AG04450 (cell line): ENCODE results near the gene MORN2. TPM values are rescaled to one million over a fixed set of nuclear protein-coding genes. Genes with fewer than 3 reads are reported as not detected.

ENCODE experiments used
- CTCF ChIA-PET: fragments of 300-600, 350-600 bp; formaldehyde crosslinking; extraction: SDS; loops from one replicate; lab custom pipeline; 2022; ENCODE audit warnings: antibody characterized with exemption, inconsistent platforms; lab: Charles Lee
- POLR2A ChIA-PET: fragments of 350-600 bp; formaldehyde crosslinking; extraction: SDS; loops from one replicate; lab custom pipeline; 2021; ENCODE audit warnings: antibody characterized with exemption, inconsistent platforms; lab: Yijun Ruan, JAX
- DNase-seq: peaks from one replicate; pipeline ENCODE4 v3.0.0-alpha.2; 2011; ENCODE audit warnings: low read depth, low spot score
- H3K27ac ChIP-seq: one replicate; pipeline ENCODE4 v1.5.1; 2012; ENCODE audit warnings: low read depth, low read length, control low read depth
- H3K27me3 ChIP-seq: one replicate; pipeline ENCODE4 v1.6.0; 2012; ENCODE audit warnings: low read length; ENCODE audit not compliant: control insufficient read depth, insufficient read depth
- H3K4me3 ChIP-seq: 2 replicates; pipeline ENCODE4 v1.5.1; 2011; ENCODE audit warnings: mild to moderate bottlenecking, low read depth, low read length, control low read depth
- H3K9me3 ChIP-seq: 2 replicates; pipeline ENCODE4 v1.5.1; 2012; ENCODE audit warnings: low read length; ENCODE audit not compliant: control insufficient read depth, insufficient read depth
- CTCF ChIP-seq: IDR thresholded peaks from 2 replicates; pipeline ENCODE4 v1.5.1; 2011; ENCODE audit warnings: low read depth, low read length, control low read depth, inconsistent platforms
- polyA plus RNA-seq: library from polyadenylated mRNA; depleted of rRNA; stranded (reverse); fragments of >200 nt; gene quantifications from 2 replicates; pipeline ENCODE4 v1.2.3, GENCODE V29; 2011

The MORN2 gene
- polyA plus RNA-seq, 1 experiment, result 34.8 TPM

- no peak overlapping the region for H3K4me3 ChIP-seq
- TF ChIP-seq CTCF, result no peak
- CTCF ChIA-PET, result no interaction called here
Observed at GRCh38 chr2:38862476-38862875, 13.3 kb upstream of the MORN2 start.

GRCh38 chr2:38863061-38863695 is 12.6 kb upstream of the MORN2 start:
- H3K27ac ChIP-seq, result no peak overlapping the region
- no peak overlapping the region for H3K4me3 ChIP-seq
- no peak for TF ChIP-seq CTCF
- H3K9me3 ChIP-seq, result no peaks in the 10 kb centered on the region
- ChIA-PET CTCF (no interaction called here), POLR2A (no interaction called here)
- no peaks in the 10 kb centered on the region for H3K27me3 ChIP-seq
- no peak for DNase-seq

More at GRCh38 chr2:38862476-38862875, 13.3 kb upstream of the MORN2 start:
- no peaks in the 10 kb centered on the region for H3K9me3 ChIP-seq
- POLR2A ChIA-PET, result no interaction called here
- H3K27me3 ChIP-seq, result no peaks in the 10 kb centered on the region
- H3K27ac ChIP-seq, result no peak overlapping the region
- no peak for DNase-seq

GRCh38 chr2:38866773-38867443 is 8.9 kb upstream of the MORN2 start:
- no peak overlapping the region for H3K4me3 ChIP-seq
- no peak overlapping the region for H3K27ac ChIP-seq
- POLR2A ChIA-PET, result interaction anchor here (0.7 kb wide), 1 partner anchor 115 kb away, joined by 3 read pairs; the partner anchor contains the start of gene SRSF7
- no peak for TF ChIP-seq CTCF
- no peaks in the 10 kb centered on the region; the same call in 1 of the 2 replicates for H3K9me3 ChIP-seq
- no peak for DNase-seq
- H3K27me3 ChIP-seq, result no peaks in the 10 kb centered on the region
- CTCF ChIA-PET, result no interaction called here

GRCh38 chr2:38871432-38871831 is 4.3 kb upstream of the MORN2 start:
- ChIA-PET CTCF (no interaction called here), POLR2A (no interaction called here)
- H3K27ac ChIP-seq, result no peak overlapping the region
- no peaks in the 10 kb centered on the region; the same call in 1 of the 2 replicates for H3K9me3 ChIP-seq
- DNase-seq, result no peak
- TF ChIP-seq CTCF, result no peak
- no peaks in the 10 kb centered on the region for H3K27me3 ChIP-seq
- no peak overlapping the region for H3K4me3 ChIP-seq

GRCh38 chr2:38873763-38874162 is 2.0 kb upstream of the MORN2 start:
- ChIA-PET CTCF (interaction anchor here (0.7 kb wide), 1 partner anchor 16 kb away, joined by 6 read pairs; the partner anchor contains the start of gene ARHGEF33), POLR2A (no interaction called here)
- Histone ChIP-seq H3K4me3 (no peak overlapping the region), H3K27ac (no peak overlapping the region), H3K27me3 (no peaks in the 10 kb centered on the region), H3K9me3 (no peaks in the 10 kb centered on the region; the same call in 1 of the 2 replicates)
- TF ChIP-seq CTCF, result no peak
- no peak for DNase-seq
